HG03457 (cell line): ENCODE data around the gene TGFBR3L.
"Not testable (repeated sequence)": the region's sequence is repeated elsewhere in the genome, so short reads cannot be mapped to it uniquely, and the experiment has no call there.

Experiments used
- ATAC-seq: cut with Tn5 transposase; IDR thresholded peaks from one replicate; pipeline ENCODE4 v1.9.1; 2021; ENCODE audit warnings: moderate number of reproducible peaks; ENCODE audit not compliant: unreplicated experiment

Gene TGFBR3L

GRCh38 chr19:7916103-7916954, 1.7 kb downstream of the TGFBR3L start:
- ATAC-seq, result no peak

DNA sequence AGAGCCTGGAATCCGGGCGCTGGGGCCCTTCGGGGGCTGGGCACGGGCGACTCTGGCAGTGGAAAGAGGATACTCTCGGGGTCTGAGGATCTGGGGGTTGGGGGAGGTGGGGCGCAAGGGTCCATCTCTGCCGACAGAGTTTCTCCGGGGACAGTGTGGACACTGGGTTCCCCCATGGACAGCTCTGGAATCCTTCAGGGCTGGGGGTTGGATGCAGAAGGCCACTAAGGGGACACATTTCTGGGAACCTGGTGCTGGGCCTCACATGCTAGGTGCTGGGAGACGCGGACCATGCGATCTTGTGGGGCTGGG, 2.3 kb downstream of the TGFBR3L start:
- ATAC-seq, result no peak

GRCh38 chr19:7917267-7918061, 2.8 kb downstream of the TGFBR3L start:
- ATAC-seq, result no peak

GRCh38 chr19:7918062-7918614, 3.5 kb downstream of the TGFBR3L start:
- not testable (repeated sequence) for ATAC-seq

DNA sequence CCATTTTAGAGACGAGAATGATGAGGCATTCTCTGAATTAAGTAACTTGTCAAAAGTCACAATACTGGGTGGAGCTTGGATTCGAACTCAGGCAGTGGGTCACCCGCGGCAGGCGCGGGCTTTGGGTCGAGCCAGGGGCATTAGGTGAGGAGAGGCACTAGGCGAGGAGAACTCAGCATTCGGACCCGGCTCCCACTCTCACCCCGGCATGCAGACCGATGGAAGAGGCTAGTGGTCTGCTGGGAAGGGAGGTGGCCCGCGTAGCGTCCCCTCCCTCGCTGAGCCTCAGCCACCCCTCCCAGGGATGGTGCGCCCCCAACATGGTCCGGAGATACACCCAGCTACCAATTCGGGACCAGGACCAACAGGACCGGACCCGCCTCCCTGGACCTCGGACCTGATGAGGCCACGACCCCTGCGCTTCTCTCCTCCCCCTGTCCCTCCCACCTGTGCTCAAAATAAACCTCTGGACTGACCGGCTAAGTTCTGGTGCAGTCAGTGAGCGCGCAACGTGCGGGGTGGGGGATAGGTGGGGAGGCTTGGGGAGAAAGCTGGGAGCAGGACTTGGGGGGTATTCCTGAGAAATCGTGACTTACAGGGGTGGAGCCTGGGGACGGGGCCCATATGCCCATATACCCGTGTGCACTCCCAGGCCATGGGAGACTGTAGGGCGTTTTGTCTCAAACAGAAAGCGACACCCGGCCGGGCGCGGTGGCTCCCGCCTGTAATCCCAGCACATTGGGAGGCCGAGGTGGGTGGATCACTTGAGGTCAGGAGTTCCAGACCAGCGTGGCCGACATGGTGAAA, 4.2 kb downstream of the TGFBR3L start:
- ATAC-seq, result no peak

DNA sequence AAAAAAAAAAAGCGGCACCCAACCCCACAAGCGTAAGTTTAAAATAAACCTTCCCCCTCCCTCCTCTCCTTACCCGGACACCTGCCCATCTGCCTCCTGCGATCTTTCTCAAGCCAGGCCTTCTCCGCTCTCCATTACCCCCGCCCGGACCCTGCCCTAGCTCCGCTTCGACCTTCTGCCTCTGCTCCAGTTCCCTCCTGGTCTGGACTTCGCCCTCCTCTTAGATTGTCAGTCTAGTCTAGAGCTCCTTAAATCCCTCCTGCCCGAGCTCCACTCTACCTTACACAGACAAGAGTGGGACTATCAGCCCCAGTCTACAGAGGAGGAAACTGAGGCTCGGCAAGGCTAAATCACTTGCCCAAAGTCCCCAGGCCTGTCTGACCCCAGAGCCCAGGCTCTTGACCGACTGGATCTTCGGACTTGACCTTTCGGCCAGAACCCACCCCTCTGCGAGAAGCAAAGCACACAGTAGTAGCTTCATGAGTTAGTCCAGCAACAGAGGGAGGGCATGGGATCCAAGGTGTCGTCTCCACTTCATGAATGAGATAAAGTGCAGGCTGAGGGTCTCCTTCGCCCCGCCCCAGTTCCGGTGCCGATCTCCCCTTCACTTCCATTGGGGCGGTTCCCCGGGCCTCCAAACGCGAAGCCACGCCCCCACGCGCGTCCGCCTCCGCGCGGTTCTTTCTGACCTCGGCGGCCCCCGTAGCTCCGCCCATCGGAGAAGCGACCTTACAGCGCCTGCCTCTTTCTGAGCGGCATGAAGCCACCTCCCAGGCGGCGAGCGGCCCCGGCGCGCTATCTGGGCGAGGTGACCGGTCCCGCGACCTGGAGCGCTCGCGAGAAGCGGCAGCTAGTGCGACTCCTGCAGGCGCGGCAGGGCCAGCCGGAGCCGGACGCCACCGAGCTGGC, 5.2 kb downstream of the TGFBR3L start, which contains the start of gene SNAPC2:
Gene SNAPC2, plus strand, starts transcription at position 729 of the 909 bp plus-strand sequence. Its CDS starts 29 bp downstream, at position 758.
- ATAC-seq, result peak; percentile 46

DNA sequence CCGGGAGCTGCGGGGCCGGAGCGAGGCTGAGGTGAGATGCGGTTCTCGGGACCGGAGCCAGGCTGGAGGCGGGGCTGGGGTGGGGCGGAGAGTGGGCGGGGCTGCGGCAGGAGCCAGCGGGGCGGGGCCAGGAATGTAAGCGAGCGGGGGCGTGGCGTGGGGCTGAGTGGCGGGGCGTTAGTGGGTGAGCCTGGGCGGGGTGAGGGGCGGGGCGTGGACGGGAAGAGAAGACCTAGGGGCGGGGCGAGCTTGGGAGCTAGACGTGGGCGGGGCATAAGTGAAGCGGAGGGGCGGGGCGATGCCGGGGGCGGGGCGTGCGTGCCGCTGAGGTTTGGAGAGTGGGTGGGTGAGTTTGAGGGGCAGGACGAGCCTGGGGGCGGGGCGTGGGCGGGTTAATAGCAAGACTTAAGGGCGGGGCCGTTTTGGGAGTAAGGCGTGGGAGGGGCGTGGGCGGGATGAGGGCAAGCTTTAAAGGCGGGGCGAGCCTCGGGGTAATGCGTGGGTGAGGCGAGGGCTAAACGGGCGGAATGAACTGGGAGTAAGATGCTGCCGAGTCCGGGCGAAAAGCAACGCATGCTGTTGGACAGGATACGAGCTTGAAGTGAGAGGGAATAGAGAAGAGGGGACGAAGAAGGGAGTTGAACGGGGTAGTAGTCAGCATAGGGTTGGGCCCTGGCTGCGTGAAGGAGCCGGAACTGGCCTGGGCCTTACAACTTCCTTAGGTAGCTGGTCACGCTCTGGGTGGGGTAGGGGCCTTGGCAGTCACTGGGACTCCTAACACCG, 6.1 kb downstream of the TGFBR3L start:
- peak; percentile 23 for ATAC-seq

DNA sequence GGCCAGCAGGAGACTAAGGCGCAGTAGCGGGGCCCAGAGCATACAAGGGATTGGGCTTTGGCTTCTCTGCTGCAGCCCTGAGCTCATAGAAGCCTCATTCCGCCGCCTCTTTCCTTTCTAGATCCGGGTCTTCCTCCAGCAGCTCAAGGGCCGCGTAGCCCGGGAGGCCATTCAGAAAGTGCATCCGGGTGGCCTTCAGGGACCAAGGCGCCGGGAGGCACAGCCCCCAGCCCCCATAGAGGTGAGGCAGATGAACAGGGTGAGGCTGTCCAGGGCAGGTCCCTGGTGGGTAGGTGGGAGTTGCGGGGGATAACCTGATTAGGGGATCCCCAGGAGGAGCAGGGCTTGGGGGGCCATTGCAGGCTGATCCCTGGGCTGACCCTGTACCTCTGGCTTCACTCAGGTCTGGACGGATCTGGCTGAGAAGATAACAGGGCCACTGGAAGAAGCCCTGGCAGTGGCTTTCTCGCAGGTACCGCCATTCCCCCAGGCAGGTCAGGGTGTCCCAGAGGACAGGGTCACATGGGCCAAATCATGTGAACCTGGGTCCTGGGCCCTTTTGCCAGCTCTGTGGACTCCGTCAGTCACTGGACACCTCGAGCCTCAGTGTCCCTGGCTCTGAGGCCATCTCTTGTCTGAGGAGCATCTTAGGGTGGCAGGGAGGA, 6.8 kb downstream of the TGFBR3L start:
- ATAC-seq, result no peak

GRCh38 chr19:7921967-7922835, 7.6 kb downstream of the TGFBR3L start:
- no peak for ATAC-seq

- no peak for ATAC-seq
Measured at GRCh38 chr19:7922836-7923195, 8.2 kb downstream of the TGFBR3L start.

DNA sequence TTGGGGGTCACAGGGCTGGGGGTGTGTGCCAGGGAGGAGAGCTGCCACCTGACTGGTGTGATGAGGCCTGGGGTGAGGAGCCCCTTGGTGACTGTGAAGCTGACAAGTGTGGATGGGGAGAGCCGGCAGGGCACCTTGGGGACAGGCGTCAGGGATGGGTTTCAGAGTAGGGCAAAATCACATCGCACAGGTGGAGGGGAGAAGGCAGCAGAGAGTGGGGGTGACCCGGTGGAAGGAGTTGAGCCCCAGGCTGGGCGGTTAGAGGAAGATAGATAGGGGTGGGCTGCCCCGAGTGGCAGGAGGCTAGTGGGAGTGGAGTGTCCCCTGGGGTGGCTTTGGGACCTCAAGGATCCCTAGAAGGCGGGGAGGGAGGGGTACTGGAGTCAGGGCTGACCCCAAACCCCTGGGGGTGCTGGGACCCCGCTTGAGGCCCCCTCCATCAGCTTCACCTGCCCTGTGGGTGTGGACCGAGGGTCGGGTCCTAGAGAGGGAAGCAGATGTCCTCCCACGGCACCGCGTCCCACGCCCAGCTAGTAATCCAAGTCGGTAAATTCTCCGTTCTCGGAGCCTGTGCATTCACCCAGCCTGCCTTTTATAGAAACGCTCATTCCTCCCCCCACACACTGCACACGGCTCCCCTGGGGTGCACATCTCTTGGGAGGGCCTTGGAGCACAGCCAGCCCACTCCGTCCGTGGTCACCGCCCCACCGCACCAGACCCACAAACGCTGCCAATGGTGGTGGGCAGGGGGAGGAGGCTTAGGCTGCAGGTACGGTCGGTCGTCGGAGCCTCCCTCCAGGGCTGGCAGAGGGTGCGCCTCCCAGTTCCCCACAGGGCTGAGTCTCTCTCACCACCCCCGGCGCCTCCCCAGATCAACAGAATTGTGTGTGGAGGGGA, 8.9 kb downstream of the TGFBR3L start:
- no peak for ATAC-seq

DNA sequence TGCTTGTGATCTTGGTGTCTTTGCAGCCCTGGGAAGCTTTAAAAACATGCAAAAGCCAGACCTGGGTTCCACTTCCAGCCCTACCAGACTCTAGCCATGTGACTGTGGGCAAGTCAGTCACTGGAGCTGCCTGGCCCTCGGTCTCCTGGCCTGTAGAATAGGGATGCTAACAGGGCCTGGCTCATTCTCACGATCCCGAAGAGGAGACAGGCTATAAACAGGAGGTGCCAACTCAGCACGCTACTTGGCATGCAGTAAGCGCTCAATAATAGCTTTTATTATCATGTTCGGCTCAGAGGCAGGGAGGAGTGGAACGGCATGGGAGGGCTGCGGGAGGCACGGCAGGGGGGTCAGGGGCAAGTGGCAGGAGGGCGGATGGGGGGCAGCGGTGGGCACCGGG, 9.6 kb downstream of the TGFBR3L start:
- no peak for ATAC-seq

- no peak for ATAC-seq
Measured at GRCh38 chr19:7924651-7925170, 10.1 kb downstream of the TGFBR3L start.

GRCh38 chr19:7925171-7925851, 10.7 kb downstream of the TGFBR3L start:
- no peak for ATAC-seq

- ATAC-seq, result no peak
Measured at GRCh38 chr19:7926021-7926726, 11.5 kb downstream of the TGFBR3L start, which contains the start of gene CTXN1. CTXN1 (minus strand) TSS chr19:7926135; CDS start chr19:7925538, 597 bp downstream.
